GM10266 (cell line): ENCODE data around the gene PPARGC1A.

Experiments used
- DNase-seq: peaks from one replicate; pipeline ENCODE4 v3.0.0; 2012; ENCODE audit errors: extremely low spot score
- CTCF ChIP-seq: IDR thresholded peaks from 2 replicates; pipeline ENCODE4 v1.5.1; 2012; ENCODE audit warnings: mild to moderate bottlenecking, low read depth; ENCODE audit not compliant: control insufficient read depth, insufficient read depth; ENCODE audit errors: missing control alignments

PPARGC1A gene

GRCh38 chr4:23899565-23899964, 9.7 kb upstream of the PPARGC1A start:
- no peak for DNase-seq
- no peak for TF ChIP-seq CTCF

- TF ChIP-seq CTCF: no peak
- no peak for DNase-seq
Observed at GRCh38 chr4:23897564-23898109, 7.8 kb upstream of the PPARGC1A start.

- no peak for TF ChIP-seq CTCF
- no peak for DNase-seq
Observed at GRCh38 chr4:23894021-23894420, 4.2 kb upstream of the PPARGC1A start.

- TF ChIP-seq CTCF: no peak
- DNase-seq: no peak
Observed at GRCh38 chr4:23891064-23891421, 1.2 kb upstream of the PPARGC1A start.

GRCh38 chr4:23890369-23891063, 669 bp upstream of the PPARGC1A start:
- no peak for DNase-seq
- TF ChIP-seq CTCF: no peak

- no peak for TF ChIP-seq CTCF
- no peak for DNase-seq
Observed at GRCh38 chr4:23889391-23889790, 456 bp downstream of the PPARGC1A start.
